Breast epithelium (tissue), 3 donors: ENCODE measurements around the gene PRKCE.

Source experiments
- CTCF ChIP-seq, 3 donors: fragments of 450-650 bp; IDR thresholded peaks; one replicate each; pipeline ENCODE4 v1.5.1; 2016 to 2017; ENCODE audit warnings: antibody characterized with exemption in 3 of 3, mild to moderate bottlenecking in 3 of 3, moderate library complexity in 3 of 3
- POLR2A ChIP-seq: fragments of 450-650 bp; IDR thresholded peaks from one replicate; pipeline ENCODE4 v1.6.1; 2016; ENCODE audit warnings: antibody characterized with exemption, mild to moderate bottlenecking, moderate library complexity

GRCh38 chr2:46145017-46145416, 493.5 kb downstream of the PRKCE start:
- no peak for TF ChIP-seq CTCF (IDR thresholded peaks at IDR 0.05)
- no peak for TF ChIP-seq POLR2A
